A673 (cell line): Measurements from ENCODE around the gene TOMM22. TPM values are rescaled to one million over a fixed set of nuclear protein-coding genes. Genes with fewer than 3 reads are reported as not detected.

Experiments
- BruUV-seq: library from RNA; stranded (reverse); fragments of 400-500 nt; replicated peaks from 2 replicates; lab custom pipeline; 2021; lab: Mats Ljungman, UMichigan
- CTCF ChIA-PET: fragments of 300-600 bp; sonication (Branson Sonifier 250); formaldehyde crosslinking; loops from one replicate; lab custom pipeline; 2022; ENCODE audit warnings: antibody characterized with exemption; lab: Charles Lee
- POLR2A ChIA-PET: fragments of 300-600 bp; sonication (Branson Sonifier 250); formaldehyde crosslinking; loops from one replicate; lab custom pipeline; 2022; ENCODE audit warnings: antibody characterized with exemption; ENCODE audit not compliant: low non-redundant PET; lab: Charles Lee
- DNase-seq: peaks from one replicate; pipeline ENCODE4 v3.0.0-alpha.2; 2015; ENCODE audit warnings: low spot score
- H3K27ac ChIP-seq: fragments of 200-600 bp; sonication (generic); 2 replicates; pipeline ENCODE4 v1.5.1; 2016; ENCODE audit warnings: mixed run types, low read depth, mild to moderate bottlenecking, mixed read lengths, antibody characterized with exemption, low read length; ENCODE audit not compliant: poor library complexity, severe bottlenecking
- H3K27me3 ChIP-seq: fragments of 200-600 bp; sonication (generic); replicated peaks from 2 replicates; pipeline ENCODE4 v1.6.1; 2017; ENCODE audit warnings: mixed run types, low read depth, mild to moderate bottlenecking, mixed read lengths, antibody characterized with exemption, low read length; ENCODE audit not compliant: insufficient read depth, poor library complexity
- H3K36me3 ChIP-seq: fragments of 200-600 bp; sonication (generic); 2 replicates; pipeline ENCODE4 v1.6.1; 2016; ENCODE audit warnings: mixed run types, mild to moderate bottlenecking, mixed read lengths, antibody characterized with exemption, low read length; ENCODE audit not compliant: insufficient read depth, poor library complexity, severe bottlenecking
- H3K4me1 ChIP-seq: fragments of 200-600 bp; sonication (generic); 2 replicates; pipeline ENCODE4 v1.6.1; 2017; ENCODE audit warnings: mixed run types, mild to moderate bottlenecking, mixed read lengths, antibody characterized with exemption, low read length; ENCODE audit not compliant: insufficient read depth, poor library complexity, severe bottlenecking
- H3K4me3 ChIP-seq: fragments of 200-600 bp; sonication (generic); 2 replicates; pipeline ENCODE4 v1.5.1; 2016; ENCODE audit warnings: low read depth, mixed run types, mild to moderate bottlenecking, mixed read lengths, low read length; ENCODE audit not compliant: poor library complexity, severe bottlenecking
- H3K9me3 ChIP-seq: fragments of 200-600 bp; sonication (generic); 2 replicates; pipeline ENCODE4 v1.6.1; 2016; ENCODE audit warnings: mixed run types, low read depth, mild to moderate bottlenecking, mixed read lengths, antibody characterized with exemption, low read length; ENCODE audit not compliant: poor library complexity, severe bottlenecking
- CTCF ChIP-seq: fragments of 300-800, 200-600 bp; sonication (generic); conservative IDR thresholded peaks from 2 replicates; pipeline ENCODE4 v1.5.1; 2017; ENCODE audit warnings: low read depth, mild to moderate bottlenecking, antibody characterized with exemption, low read length, moderate library complexity, mixed read lengths
- EZH2 ChIP-seq: fragments of 200-600 bp; sonication (generic); IDR thresholded peaks from 2 replicates; pipeline ENCODE4 v1.6.1; 2017; ENCODE audit warnings: borderline replicate concordance, low read depth, mild to moderate bottlenecking, mixed read lengths, antibody characterized with exemption, low read length; ENCODE audit not compliant: poor library complexity, severe bottlenecking
- intact Hi-C: fragments of 100-400 bp; cut with micrococcal nuclease; formaldehyde crosslinking; loops from one replicate; pipeline ENCODE4 v1.10.0; 2022; ENCODE audit not compliant: unreplicated experiment
- total RNA-seq: library from RNA; stranded (reverse); gene quantifications from 2 replicates; pipeline ENCODE4 v1.2.3, GENCODE V29; 2021

TOMM22 gene
- total RNA-seq, 1 experiment from 2014 or later, result 152 TPM

GRCh38 chr22:38707346-38707745 is 25.6 kb downstream of the TOMM22 start:
- TF ChIP-seq CTCF, result no peak
- no peak for TF ChIP-seq EZH2
- ChIA-PET POLR2A (no interaction called here), CTCF (interaction anchor here (0.6 kb wide), 2 partner anchors 219 to 508 kb away, joined by 3 to 4 read pairs; no protein-coding TSS in a partner anchor)
- DNase-seq, result no peak
- H3K4me1 ChIP-seq, result peaks cover 28% of the 10 kb centered on the region
- no peaks in the 10 kb centered on the region for H3K9me3 ChIP-seq
- H3K4me3 ChIP-seq, result peak overlapping the region; percentile 94
- peak overlapping the region; percentile 97 for H3K27ac ChIP-seq
- intact Hi-C loops, result loop anchor here (10.0 kb wide), 1 partner anchor 203 kb away; the partner anchor contains the start of gene DDX17
- peaks cover 18% of the 10 kb centered on the region for H3K36me3 ChIP-seq
- BruUV-seq, result TSS peak; percentile 42
- H3K27me3 ChIP-seq, result no peaks in the 10 kb centered on the region

DNA sequence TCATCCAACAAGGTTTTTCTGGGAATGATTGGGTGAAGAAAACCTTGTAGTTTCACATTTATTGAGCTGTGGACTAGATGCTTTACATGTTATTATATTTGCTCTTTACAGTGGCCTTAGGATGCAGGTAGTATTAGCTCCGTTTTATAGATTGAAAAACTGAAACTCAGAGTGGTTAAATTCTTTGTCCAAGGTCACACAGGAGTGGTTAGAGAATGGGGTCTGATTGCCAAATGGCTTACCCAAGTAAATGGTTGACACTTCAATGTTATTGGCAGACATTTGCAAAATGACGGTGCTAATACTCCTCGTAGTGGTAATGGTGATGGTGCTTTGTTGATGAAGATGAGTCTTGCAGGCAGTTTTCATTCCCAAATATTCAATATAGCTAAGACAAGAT is 26.2 kb downstream of the TOMM22 start:
- Histone ChIP-seq H3K4me3 (peak overlapping the region; percentile 94), H3K27ac (no peak overlapping the region), H3K27me3 (no peaks in the 10 kb centered on the region), H3K9me3 (no peaks in the 10 kb centered on the region), H3K4me1 (peaks cover 28% of the 10 kb centered on the region), H3K36me3 (peaks cover 18% of the 10 kb centered on the region)
- intact Hi-C loops, result loop anchor here (10.0 kb wide), 1 partner anchor 203 kb away; the partner anchor contains the start of gene DDX17
- ChIA-PET POLR2A (no interaction called here), CTCF (interaction anchor here (0.6 kb wide), 1 partner anchor 508 kb away, joined by 4 read pairs; no protein-coding TSS in a partner anchor)
- BruUV-seq, result no TSS peak
- no peak for DNase-seq
- TF ChIP-seq EZH2 (no peak), CTCF (no peak)

GRCh38 chr22:38709306-38709705 is 27.5 kb downstream of the TOMM22 start:
- no TSS peak for BruUV-seq
- intact Hi-C loops, result loop anchor here (10.0 kb wide), 1 partner anchor 205 kb away; the partner anchor contains the start of gene DDX17
- CTCF ChIA-PET, result interaction anchor here (0.6 kb wide), 1 partner anchor 369 kb away, joined by 5 read pairs; no protein-coding TSS in a partner anchor

More at GRCh38 chr22:38709306-38709705, 27.5 kb downstream of the TOMM22 start:
- H3K36me3 ChIP-seq, result peaks cover 18% of the 10 kb centered on the region
- TF ChIP-seq EZH2 (no peak), CTCF (no peak)
- POLR2A ChIA-PET, result interaction anchor here (0.8 kb wide), 1 partner anchor 17 kb away, joined by 4 read pairs; no protein-coding TSS in a partner anchor
- no peak overlapping the region for H3K27ac ChIP-seq
- H3K4me3 ChIP-seq, result no peak overlapping the region
- H3K4me1 ChIP-seq, result peaks cover 26% of the 10 kb centered on the region
- no peaks in the 10 kb centered on the region for H3K27me3 ChIP-seq
- DNase-seq, result no peak
- no peaks in the 10 kb centered on the region for H3K9me3 ChIP-seq
